A673 (cell line): Measurements from ENCODE around the gene SLC24A4. TPM values are rescaled to one million over a fixed set of nuclear protein-coding genes. Genes with fewer than 3 reads are reported as not detected.

Experiments
- BruUV-seq: library from RNA; stranded (reverse); fragments of 400-500 nt; replicated peaks from 2 replicates; lab custom pipeline; 2021; lab: Mats Ljungman, UMichigan
- CTCF ChIA-PET: fragments of 300-600 bp; sonication (Branson Sonifier 250); formaldehyde crosslinking; loops from one replicate; lab custom pipeline; 2022; ENCODE audit warnings: antibody characterized with exemption; lab: Charles Lee
- POLR2A ChIA-PET: fragments of 300-600 bp; sonication (Branson Sonifier 250); formaldehyde crosslinking; loops from one replicate; lab custom pipeline; 2022; ENCODE audit warnings: antibody characterized with exemption; ENCODE audit not compliant: low non-redundant PET; lab: Charles Lee
- DNase-seq: peaks from one replicate; pipeline ENCODE4 v3.0.0-alpha.2; 2015; ENCODE audit warnings: low spot score
- H3K27ac ChIP-seq: fragments of 200-600 bp; sonication (generic); 2 replicates; pipeline ENCODE4 v1.5.1; 2016; ENCODE audit warnings: mixed run types, low read depth, mild to moderate bottlenecking, mixed read lengths, antibody characterized with exemption, low read length; ENCODE audit not compliant: poor library complexity, severe bottlenecking
- H3K27me3 ChIP-seq: fragments of 200-600 bp; sonication (generic); replicated peaks from 2 replicates; pipeline ENCODE4 v1.6.1; 2017; ENCODE audit warnings: mixed run types, low read depth, mild to moderate bottlenecking, mixed read lengths, antibody characterized with exemption, low read length; ENCODE audit not compliant: insufficient read depth, poor library complexity
- H3K36me3 ChIP-seq: fragments of 200-600 bp; sonication (generic); 2 replicates; pipeline ENCODE4 v1.6.1; 2016; ENCODE audit warnings: mixed run types, mild to moderate bottlenecking, mixed read lengths, antibody characterized with exemption, low read length; ENCODE audit not compliant: insufficient read depth, poor library complexity, severe bottlenecking
- H3K4me1 ChIP-seq: fragments of 200-600 bp; sonication (generic); 2 replicates; pipeline ENCODE4 v1.6.1; 2017; ENCODE audit warnings: mixed run types, mild to moderate bottlenecking, mixed read lengths, antibody characterized with exemption, low read length; ENCODE audit not compliant: insufficient read depth, poor library complexity, severe bottlenecking
- H3K4me3 ChIP-seq: fragments of 200-600 bp; sonication (generic); 2 replicates; pipeline ENCODE4 v1.5.1; 2016; ENCODE audit warnings: low read depth, mixed run types, mild to moderate bottlenecking, mixed read lengths, low read length; ENCODE audit not compliant: poor library complexity, severe bottlenecking
- H3K9me3 ChIP-seq: fragments of 200-600 bp; sonication (generic); 2 replicates; pipeline ENCODE4 v1.6.1; 2016; ENCODE audit warnings: mixed run types, low read depth, mild to moderate bottlenecking, mixed read lengths, antibody characterized with exemption, low read length; ENCODE audit not compliant: poor library complexity, severe bottlenecking
- CTCF ChIP-seq: fragments of 300-800, 200-600 bp; sonication (generic); conservative IDR thresholded peaks from 2 replicates; pipeline ENCODE4 v1.5.1; 2017; ENCODE audit warnings: low read depth, mild to moderate bottlenecking, antibody characterized with exemption, low read length, moderate library complexity, mixed read lengths
- EZH2 ChIP-seq: fragments of 200-600 bp; sonication (generic); IDR thresholded peaks from 2 replicates; pipeline ENCODE4 v1.6.1; 2017; ENCODE audit warnings: borderline replicate concordance, low read depth, mild to moderate bottlenecking, mixed read lengths, antibody characterized with exemption, low read length; ENCODE audit not compliant: poor library complexity, severe bottlenecking
- intact Hi-C: fragments of 100-400 bp; cut with micrococcal nuclease; formaldehyde crosslinking; loops from one replicate; pipeline ENCODE4 v1.10.0; 2022; ENCODE audit not compliant: unreplicated experiment
- total RNA-seq: library from RNA; stranded (reverse); gene quantifications from 2 replicates; pipeline ENCODE4 v1.2.3, GENCODE V29; 2021

The SLC24A4 gene
- total RNA-seq, 1 experiment from 2014 or later: 0.15 TPM

- Histone ChIP-seq H3K4me1 (no peaks in the 10 kb centered on the region), H3K4me3 (no peak overlapping the region), H3K9me3 (no peaks in the 10 kb centered on the region), H3K27me3 (no peaks in the 10 kb centered on the region), H3K36me3 (no peaks in the 10 kb centered on the region), H3K27ac (no peak overlapping the region)
- ChIA-PET CTCF (no interaction called here), POLR2A (no interaction called here)
- no peak for TF ChIP-seq CTCF
- no peak for TF ChIP-seq EZH2
- intact Hi-C loops: no loop called here
- no TSS peak for BruUV-seq
- DNase-seq: no peak
Measured at GRCh38 chr14:92538412-92538985, 215.5 kb downstream of the SLC24A4 start.

GRCh38 chr14:92539419-92539818, 216.5 kb downstream of the SLC24A4 start:
- ChIA-PET CTCF (no interaction called here), POLR2A (no interaction called here)
- Histone ChIP-seq H3K4me1 (no peaks in the 10 kb centered on the region), H3K4me3 (no peak overlapping the region), H3K9me3 (no peaks in the 10 kb centered on the region), H3K27me3 (no peaks in the 10 kb centered on the region), H3K27ac (no peak overlapping the region), H3K36me3 (no peaks in the 10 kb centered on the region)
- no peak for DNase-seq
- BruUV-seq: no TSS peak
- TF ChIP-seq CTCF: no peak
- no peak for TF ChIP-seq EZH2
- intact Hi-C loops: no loop called here

GRCh38 chr14:92539875-92540274, 216.9 kb downstream of the SLC24A4 start:
- intact Hi-C loops: no loop called here
- H3K27me3 ChIP-seq: no peaks in the 10 kb centered on the region
- H3K9me3 ChIP-seq: no peaks in the 10 kb centered on the region
- no peak overlapping the region for H3K4me3 ChIP-seq
- CTCF ChIA-PET: no interaction called here
- no peak for DNase-seq
- TF ChIP-seq EZH2: no peak
- TF ChIP-seq CTCF: no peak
- no peaks in the 10 kb centered on the region for H3K4me1 ChIP-seq
- POLR2A ChIA-PET: no interaction called here
- no peaks in the 10 kb centered on the region for H3K36me3 ChIP-seq
- no TSS peak for BruUV-seq
- no peak overlapping the region for H3K27ac ChIP-seq
